A549 (cell line): ENCODE data around the gene VSTM5.

Source experiments
- CBX8 ChIP-seq: fragments of 200-600 bp; sonication (generic); IDR thresholded peaks from 2 replicates; pipeline ENCODE4 v1.6.1; 2016
- CEBPB ChIP-seq, 2 experiments: fragments of >200 bp in 1 of 2; sonication (Bioruptor Twin) in 1 of 2; formaldehyde crosslinking in 1 of 2; IDR thresholded peaks; 2 replicates each; pipeline ENCODE4 v1.6.1; 2012 to 2016
- EP300 ChIP-seq, 2 experiments: fragments of >200 bp; sonication (Bioruptor Twin); formaldehyde crosslinking; IDR thresholded peaks; 2 replicates in 1 of 2; 3 replicates in 1 of 2; pipeline ENCODE4 v1.6.1; 2016 to 2017
- GATA3 ChIP-seq: IDR thresholded peaks from 2 replicates; pipeline ENCODE4 v1.6.1; 2012; ENCODE audit warnings: borderline replicate concordance
- JUN ChIP-seq, 2 experiments: fragments of >200 bp; sonication (Bioruptor Twin); formaldehyde crosslinking; IDR thresholded peaks; 2 replicates in 1 of 2; 3 replicates in 1 of 2; pipeline ENCODE4 v1.6.1; 2016 to 2017
- NFE2L2 ChIP-seq: fragments of 150-350 bp; conservative IDR thresholded peaks from 2 replicates; pipeline ENCODE4 v1.6.1; 2014; ENCODE audit warnings: low read length
- PHF8 ChIP-seq: fragments of 200-600 bp; sonication (generic); IDR thresholded peaks from 2 replicates; pipeline ENCODE4 v1.6.1; 2016; ENCODE audit warnings: low read depth, mild to moderate bottlenecking, antibody characterized with exemption, moderate library complexity, borderline replicate concordance
- POLR2A ChIP-seq: IDR thresholded peaks from 2 replicates; pipeline ENCODE4 v1.6.1; 2012; ENCODE audit warnings: mild to moderate bottlenecking, low read length
- POLR2AphosphoS2 ChIP-seq: conservative IDR thresholded peaks from 2 replicates; pipeline ENCODE4 v1.6.1; 2012; ENCODE audit warnings: low read length, improper control_type of control experiment, inconsistent platforms
- RNF2 ChIP-seq: fragments of 200-600 bp; sonication (generic); IDR thresholded peaks from 2 replicates; pipeline ENCODE4 v1.6.1; 2016; ENCODE audit warnings: low read depth, mild to moderate bottlenecking, antibody characterized with exemption, moderate library complexity, borderline replicate concordance
- TF ChIP-seq, protein P1 (sequence below): fragments of >200 bp; sonication (Bioruptor Twin); formaldehyde crosslinking; IDR thresholded peaks from 3 replicates; pipeline ENCODE4 v1.5.1; 2016
- TF ChIP-seq, protein P2 (sequence below): IDR thresholded peaks from 2 replicates; pipeline ENCODE4 v1.6.1; 2012
- TF ChIP-seq, protein P3 (sequence below): fragments of 250-450 bp; sonication (Bioruptor Pico); IDR thresholded peaks from 2 replicates; pipeline ENCODE4 v1.5.0; 2021; ENCODE audit warnings: mild to moderate bottlenecking, moderate library complexity, borderline replicate concordance

DNA sequence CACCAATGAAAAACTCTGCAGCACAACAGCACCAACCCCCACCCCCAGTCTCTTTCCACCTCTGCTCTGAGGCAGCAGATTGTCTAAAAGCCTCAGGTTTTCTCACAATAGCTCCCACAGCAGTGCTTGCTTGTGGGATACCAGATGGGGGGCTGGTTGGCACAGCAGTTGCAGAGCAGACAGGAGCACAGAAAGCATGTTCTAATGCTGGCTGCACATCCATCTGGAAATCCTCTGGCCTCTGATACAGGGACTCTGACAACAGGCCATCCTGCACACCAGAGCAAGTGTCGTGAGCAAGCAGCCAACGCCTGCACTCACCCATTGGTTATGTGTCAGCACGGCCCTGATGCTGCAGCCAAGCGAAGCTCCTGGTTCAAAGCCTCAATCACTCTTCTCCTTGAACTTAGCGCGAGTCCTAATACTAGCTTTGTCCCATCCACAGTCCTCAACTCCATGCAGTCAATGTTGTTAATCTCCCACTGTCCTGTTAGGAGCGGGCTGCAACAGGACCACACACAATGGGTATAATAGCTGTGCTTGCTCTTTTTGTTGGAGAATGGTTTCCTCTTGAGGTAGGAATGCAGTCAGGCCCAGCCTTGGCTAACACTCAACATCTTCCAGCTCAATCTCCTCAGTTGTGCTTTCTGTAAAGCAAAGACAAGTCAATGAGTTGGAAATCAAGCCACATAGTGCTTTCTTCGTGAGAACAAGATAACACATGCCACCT is 30.3 kb downstream of the VSTM5 start:
- TF ChIP-seq, protein P1, sequence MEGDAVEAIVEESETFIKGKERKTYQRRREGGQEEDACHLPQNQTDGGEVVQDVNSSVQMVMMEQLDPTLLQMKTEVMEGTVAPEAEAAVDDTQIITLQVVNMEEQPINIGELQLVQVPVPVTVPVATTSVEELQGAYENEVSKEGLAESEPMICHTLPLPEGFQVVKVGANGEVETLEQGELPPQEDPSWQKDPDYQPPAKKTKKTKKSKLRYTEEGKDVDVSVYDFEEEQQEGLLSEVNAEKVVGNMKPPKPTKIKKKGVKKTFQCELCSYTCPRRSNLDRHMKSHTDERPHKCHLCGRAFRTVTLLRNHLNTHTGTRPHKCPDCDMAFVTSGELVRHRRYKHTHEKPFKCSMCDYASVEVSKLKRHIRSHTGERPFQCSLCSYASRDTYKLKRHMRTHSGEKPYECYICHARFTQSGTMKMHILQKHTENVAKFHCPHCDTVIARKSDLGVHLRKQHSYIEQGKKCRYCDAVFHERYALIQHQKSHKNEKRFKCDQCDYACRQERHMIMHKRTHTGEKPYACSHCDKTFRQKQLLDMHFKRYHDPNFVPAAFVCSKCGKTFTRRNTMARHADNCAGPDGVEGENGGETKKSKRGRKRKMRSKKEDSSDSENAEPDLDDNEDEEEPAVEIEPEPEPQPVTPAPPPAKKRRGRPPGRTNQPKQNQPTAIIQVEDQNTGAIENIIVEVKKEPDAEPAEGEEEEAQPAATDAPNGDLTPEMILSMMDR = no peak
- TF ChIP-seq PHF8 = no peak
- no peak for TF ChIP-seq POLR2A
- TF ChIP-seq GATA3 = no peak
- TF ChIP-seq JUN (IDR thresholded peaks at IDR 0.05) = no peak
- no peak for TF ChIP-seq POLR2AphosphoS2
- no peak for TF ChIP-seq CEBPB (IDR thresholded peaks at IDR 0.05)
- TF ChIP-seq, protein P2, sequence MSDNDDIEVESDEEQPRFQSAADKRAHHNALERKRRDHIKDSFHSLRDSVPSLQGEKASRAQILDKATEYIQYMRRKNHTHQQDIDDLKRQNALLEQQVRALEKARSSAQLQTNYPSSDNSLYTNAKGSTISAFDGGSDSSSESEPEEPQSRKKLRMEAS = no peak
- no peak for TF ChIP-seq RNF2
- TF ChIP-seq CBX8 = no peak
- no peak for TF ChIP-seq EP300 (IDR thresholded peaks at IDR 0.05)
- TF ChIP-seq NFE2L2 = no peak
- TF ChIP-seq, protein P3, sequence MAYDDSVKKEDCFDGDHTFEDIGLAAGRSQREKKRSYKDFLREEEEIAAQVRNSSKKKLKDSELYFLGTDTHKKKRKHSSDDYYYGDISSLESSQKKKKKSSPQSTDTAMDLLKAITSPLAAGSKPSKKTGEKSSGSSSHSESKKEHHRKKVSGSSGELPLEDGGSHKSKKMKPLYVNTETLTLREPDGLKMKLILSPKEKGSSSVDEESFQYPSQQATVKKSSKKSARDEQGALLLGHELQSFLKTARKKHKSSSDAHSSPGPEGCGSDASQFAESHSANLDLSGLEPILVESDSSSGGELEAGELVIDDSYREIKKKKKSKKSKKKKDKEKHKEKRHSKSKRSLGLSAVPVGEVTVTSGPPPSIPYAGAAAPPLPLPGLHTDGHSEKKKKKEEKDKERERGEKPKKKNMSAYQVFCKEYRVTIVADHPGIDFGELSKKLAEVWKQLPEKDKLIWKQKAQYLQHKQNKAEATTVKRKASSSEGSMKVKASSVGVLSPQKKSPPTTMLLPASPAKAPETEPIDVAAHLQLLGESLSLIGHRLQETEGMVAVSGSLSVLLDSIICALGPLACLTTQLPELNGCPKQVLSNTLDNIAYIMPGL (CRISPR knock-in tag) = no peak
